HG02642 (cell line): ENCODE measurements around the gene FKBP5.
"Not testable (repeated sequence)": the region's sequence is repeated elsewhere in the genome, so short reads cannot be mapped to it uniquely, and the experiment has no call there.

ENCODE experiments used
- ATAC-seq: cut with Tn5 transposase; IDR thresholded peaks from one replicate; pipeline ENCODE4 v1.9.1; 2021; ENCODE audit warnings: mild to moderate bottlenecking; ENCODE audit not compliant: unreplicated experiment, poor library complexity

FKBP5 gene

DNA sequence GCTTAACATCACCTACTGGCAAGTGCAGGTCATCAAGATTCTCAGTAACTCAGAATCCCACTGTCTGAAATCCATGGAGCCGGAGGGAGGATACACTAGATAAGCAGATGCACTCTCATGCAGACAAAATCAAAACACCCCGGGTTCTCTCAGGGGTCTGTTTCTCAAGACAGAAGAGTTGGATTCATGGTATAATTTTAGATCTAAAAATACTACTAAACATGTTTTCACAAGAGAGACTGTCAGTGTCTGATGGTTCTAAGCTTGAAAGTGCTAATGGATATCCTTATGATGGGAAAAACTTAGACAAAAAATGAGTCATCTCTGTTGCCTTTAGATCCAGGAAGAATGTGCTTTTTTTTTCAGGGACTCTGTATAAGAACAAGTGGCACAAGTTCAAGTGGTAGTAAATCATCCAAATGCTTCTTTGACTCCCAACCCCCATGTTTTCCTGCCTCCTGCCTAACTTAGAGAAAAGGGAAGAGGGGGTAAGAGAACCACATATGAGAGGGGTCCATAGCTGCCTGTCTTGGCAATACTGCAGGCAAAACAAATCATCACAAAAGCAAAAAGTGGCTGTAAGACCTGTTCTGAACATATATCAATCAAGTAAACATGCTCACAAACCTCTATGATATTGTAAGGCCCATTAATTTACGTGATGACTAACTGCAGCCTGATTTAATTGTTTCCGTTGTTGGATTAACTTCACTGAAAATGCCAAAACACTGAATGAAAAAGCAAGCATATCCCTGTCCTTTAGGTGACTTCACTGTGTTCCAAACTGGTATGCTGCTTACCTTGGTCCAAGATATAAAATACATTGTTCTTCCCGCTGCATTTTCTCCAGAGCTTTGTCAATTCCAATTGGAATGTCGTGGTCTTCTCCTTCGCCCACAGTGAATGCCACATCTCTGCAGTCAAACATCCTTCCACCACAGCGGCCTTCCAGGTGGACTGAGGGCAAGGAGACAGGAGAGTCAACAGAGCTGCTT, 92.0 kb downstream of the FKBP5 start:
- ATAC-seq, result no peak

DNA sequence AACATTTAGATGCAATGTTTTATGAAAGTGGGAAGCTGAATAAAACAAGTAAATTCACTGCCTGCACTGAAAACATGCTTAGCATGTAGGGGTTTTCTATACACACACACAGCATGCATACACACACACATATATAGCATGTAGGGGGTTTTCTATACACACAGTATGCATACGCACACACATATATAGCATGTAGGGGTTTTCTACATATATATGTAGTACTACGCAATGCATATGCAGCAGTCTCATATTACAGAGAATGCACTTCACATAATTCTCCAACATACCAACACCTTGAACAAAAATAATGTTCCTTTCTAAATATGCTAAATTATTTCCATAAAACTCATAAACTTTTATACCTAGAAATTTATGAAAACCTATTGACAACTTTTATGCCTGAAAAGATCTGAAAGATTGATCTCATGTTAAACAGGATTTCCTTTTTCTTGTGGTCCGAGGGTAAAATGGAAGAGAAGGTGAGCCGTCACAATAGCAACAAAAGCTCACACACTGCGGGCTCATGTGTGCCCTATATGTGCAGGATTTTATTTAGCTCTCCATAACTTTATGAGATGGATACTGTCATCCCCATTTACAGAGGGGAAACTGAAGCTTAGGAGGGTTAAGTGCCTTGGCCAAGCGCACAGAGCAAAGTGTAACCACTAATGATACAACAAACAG, 94.1 kb downstream of the FKBP5 start:
- ATAC-seq, result no peak

DNA sequence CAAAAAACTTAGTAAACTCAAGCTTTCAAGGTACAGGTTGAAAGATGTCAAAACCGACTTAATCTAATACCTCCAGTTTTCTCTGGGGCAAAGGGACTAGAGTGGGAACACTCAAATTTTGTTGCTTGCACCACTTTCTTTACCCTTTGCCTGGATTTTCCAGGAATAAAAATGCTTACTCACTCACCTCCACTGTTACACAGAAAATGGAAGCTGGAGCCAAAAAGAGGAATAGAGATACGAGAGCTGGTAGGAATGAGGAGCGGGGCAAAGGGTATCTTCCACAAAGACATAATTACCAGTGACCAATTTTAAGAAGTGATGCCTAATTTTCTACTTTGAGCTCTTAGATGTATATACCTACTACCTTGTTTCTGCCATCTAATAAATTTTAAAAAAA, 96.5 kb downstream of the FKBP5 start:
- ATAC-seq, result no peak

DNA sequence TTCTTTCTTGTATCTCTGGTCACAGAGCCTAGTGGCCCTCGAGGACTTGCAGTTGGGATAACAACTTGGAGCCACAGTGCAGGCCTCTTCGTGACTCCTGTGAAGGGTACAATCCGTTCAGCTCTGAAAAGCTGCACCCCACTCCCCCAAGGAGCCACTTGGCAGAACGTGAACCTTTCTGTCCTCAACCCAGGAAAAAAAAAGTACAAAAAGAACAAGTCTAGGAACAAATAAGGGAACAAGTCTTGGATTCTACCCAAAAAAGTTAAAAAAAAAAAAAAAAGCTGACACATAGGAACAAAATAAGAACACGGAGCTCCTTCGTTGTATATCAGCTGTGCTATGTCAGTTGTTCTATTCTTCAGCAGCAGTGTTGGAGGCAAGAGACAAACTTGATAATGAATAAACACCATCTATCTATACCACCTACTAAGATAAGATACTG, 98.1 kb downstream of the FKBP5 start:
- no peak for ATAC-seq

DNA sequence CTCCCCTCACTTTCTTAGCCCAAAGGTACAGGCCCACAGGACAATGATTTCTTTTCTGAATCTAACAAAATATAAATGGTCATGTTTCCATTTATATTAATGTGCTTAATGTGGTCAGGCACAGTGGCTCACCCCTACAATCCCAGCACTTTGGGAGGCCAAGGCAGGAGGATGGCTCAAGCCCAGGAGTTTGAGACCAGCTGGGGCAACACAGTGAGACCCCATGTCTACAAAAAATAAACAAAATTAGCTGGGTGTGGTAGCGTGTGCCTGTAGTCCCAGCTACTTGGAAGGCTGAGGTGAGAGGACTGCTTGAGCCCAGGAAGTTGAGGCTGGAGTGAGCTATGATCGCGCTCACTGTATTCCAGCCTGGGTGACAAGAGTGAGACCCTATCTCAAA, 98.8 kb downstream of the FKBP5 start:
- no peak for ATAC-seq

DNA sequence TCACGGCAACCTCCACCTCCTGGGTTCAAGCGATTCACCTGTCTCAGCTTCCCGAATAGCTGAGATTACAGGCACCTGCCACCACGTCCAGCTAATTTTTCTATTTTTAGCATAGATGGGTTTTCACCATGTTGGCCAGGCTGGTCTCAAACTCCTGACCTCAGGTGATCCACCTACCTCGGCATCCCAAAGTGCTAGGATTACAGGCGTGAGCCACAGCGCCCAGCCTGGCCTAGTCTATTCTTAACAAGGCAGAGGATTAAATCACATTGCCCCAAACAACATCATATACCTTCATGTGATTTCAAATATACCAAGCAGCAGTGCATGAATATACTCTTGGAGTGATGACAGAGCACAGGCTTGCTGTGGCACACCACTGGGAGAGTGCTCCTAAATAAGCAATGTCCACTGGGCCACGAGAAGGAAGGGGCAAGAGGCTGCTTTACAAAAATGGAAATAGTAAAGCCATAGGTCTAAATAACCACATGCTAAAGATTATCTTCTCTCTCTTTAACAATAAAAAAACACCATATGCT, 99.4 kb downstream of the FKBP5 start:
- ATAC-seq, result no peak

DNA sequence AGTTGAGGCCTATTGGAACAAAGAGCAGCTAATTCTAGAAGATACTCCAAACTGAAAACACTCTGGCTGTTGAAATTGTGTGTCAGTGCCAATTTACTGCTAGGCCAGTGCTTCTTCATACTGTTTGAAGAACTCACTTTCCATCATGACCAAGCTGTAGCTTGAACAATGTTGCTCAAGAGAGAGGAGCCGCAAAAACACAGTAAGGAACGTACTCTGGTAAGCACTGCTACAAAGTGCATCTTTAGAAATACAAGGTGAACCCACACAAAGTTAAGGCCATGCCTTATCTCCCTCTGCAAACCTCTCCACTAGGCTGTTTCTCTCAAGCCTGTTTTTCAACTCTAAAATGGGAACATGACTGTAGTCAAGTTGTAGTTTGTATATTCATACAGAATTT, 101.5 kb downstream of the FKBP5 start:
- ATAC-seq, result no peak

DNA sequence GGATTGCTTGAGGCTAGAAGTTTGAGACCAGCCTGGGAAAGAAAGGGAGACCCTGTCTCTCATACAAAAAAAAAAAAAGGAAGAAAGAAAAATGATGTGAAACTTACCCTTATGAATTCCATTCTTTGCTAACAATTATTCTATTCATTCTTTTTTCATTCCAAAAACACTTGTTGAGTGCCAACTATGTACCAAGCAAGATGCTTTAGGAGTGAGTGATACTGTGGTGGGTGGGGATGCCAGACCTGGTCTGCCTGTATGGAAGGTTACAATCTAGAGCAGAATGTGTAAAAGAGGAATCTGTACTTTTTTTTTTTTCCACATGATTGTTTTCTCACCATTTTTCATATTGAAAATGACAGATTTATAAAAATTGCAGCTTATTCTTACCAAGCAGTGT, 102.2 kb downstream of the FKBP5 start:
- no peak for ATAC-seq

DNA sequence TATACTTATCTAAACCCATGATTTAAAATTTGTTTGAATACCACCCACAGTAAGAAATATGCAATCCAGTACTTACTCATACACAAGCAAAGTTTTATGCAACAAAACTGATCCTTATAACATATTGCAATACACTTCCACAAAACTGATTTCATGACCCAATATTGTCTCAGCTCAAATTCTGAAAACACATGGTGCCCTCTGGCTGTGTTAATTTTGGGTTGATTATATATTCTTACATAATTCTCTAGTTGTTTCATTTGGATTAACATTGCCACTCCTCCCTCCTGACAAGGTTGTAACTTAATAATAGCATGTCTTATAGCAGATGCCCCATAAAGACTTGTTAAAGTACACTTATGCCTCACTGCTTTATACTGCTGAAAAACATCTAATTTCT, 103.1 kb downstream of the FKBP5 start:
- ATAC-seq, result no peak

DNA sequence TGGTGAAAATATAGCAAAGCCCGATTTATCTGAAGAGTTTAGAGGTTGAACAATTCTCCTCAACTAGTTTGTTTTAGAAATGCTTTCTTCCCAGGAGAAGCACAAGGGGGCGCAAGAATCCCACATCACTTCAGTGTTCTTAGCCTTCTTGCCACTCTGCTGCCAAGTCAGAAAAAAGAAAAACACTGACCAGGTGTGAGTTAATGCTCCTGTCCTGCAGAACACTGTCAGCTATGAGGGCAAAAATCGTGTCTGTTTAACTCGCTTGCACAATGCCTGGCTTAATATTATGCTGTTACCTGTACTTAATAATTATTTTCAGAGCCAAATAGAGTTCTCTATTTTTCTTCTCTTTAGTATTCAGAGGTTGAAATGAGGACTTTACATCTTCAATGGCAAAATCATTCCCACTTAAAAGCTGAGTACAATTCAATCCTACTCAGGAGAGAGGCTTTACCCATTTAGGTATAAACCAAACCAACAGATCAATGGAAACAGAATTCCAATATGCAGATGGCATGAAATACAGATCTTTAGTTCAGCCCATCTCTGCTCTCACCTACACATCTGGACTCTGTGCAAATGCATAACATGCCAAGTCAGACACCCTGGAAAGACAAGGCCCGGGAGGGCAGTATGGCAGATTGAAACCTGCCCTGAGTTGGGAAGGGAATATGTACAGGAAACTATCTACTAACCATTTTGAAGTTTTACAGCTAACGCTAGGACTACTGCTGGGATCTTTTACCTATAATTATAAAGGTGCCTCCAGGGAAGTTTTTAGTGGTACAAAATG, 104.6 kb downstream of the FKBP5 start:
- no peak for ATAC-seq

DNA sequence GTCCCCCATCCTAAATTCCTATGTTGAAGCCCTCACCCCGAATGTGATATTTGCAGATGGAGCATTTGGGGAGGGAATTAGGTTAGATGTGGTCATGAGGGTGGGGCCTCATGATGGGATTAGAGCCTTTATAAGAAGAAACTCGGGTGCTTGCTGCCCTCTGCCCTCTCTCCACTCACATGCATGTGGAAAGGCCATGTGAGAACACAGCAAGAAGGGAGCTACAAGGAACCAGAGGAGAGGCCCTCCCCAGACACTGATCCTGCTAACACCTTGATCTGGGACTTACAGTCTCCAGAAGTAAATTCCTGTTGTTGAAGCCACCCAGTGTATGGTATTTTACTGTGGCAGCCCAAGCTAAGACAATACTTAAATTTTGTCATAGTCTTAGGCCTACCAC, 106.4 kb downstream of the FKBP5 start:
- no peak for ATAC-seq

DNA sequence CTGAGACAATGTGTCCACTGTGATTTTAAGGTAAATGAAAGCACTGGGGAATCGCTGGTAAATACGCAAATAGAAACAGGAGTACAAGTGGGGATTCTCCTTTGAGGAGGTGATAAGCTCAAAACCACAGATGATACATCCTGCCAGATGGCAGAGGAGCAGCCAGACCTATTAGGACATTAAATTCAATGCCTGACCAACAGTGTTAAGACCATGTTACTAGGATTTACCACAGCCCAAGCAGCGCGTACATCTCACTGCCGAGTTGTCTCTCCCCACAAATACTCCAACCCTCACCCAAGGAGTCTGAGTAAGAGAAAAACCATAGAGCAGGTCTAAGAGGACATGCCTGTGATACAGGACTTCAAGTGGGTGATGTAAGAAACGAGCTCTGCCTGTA, 107.1 kb downstream of the FKBP5 start:
- ATAC-seq, result no peak

DNA sequence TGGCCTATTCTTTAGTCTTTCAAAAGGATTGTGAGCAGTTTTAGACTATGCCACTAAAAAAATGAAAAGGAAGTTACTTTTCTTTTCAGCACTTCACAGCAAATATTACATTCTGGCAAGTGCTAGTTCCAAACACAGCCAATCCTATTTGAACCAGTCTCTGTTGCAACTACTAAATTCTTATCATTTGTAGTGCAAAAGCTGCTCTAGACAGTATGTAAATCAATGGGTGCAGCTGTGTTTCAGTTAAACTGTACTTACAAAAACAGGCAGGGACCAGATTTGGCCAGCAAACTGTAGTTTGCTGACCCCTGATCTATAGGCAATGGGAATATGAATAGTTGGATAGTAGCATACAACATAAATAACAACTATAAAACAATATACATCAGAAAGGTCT, 107.9 kb downstream of the FKBP5 start:
- no peak for ATAC-seq

DNA sequence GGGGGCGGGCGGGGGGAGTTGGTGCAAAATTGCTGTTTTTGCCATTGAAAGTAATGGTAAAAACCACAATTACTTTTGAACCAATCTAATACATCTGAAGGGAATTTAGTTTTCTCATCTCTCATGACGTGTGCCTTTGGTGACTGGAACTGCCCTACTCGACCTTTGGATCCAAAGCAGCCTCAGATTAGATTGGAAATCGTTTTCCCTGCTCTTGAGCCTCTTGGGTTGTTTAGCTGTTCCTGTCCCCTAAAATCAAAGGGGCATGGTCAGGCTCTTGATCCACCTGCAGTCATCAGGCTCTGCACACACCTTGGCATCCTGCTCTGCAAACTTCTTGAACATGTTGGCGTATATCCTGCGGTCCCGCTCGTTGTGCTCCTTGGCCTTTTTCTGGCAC, 112.0 kb downstream of the FKBP5 start:
- no peak for ATAC-seq

DNA sequence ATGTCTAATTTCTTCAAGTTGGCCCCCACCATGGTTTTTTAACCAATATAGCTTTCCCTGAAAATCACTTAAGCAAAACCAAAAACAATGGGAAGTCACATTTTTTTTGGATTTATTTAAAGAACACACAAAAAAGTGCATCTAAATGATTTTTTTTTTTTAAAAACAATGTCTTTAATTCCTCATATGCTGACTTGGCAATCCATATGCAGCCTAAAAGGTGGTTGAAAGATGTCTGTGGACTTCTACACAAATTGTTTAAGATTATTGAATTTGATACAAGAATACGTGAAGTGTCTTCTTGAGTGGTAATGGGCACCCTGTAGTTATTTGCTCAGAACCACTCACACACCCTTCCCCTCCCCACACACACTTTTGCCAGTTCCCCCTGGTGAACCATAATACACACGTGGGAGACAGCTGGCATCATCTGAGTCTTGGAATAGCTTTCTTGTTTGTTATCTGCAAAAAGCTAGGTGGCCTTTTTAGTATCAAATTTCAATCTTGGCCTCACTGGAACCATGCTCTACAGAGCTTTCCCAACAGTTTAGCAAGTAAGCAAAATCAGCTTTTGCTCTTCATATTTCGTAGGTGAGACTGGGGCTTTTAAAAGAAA, 115.1 kb downstream of the FKBP5 start:
- ATAC-seq, result no peak

DNA sequence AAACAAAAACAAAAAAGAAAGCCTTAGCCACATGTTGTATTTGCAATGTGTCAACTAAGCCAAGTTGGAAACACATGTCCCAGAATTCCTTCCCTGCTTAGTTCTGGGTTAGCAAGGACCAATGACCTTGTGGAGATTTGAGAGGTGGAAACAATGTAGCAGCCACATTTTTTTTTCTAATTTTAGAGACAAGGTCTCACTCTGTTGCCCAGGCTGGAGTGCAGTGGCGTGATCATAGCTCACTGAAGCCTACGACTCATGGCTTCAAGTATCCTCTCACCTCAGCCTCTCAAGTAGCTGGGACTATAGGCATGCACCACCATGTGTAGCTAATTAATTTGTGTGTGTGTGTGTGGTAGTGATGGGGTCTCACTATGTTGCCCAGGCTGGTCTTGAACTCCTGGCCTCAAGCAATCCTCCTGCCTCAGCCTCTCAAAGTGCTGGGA, 117.8 kb downstream of the FKBP5 start:
- ATAC-seq, result not testable (repeated sequence)

DNA sequence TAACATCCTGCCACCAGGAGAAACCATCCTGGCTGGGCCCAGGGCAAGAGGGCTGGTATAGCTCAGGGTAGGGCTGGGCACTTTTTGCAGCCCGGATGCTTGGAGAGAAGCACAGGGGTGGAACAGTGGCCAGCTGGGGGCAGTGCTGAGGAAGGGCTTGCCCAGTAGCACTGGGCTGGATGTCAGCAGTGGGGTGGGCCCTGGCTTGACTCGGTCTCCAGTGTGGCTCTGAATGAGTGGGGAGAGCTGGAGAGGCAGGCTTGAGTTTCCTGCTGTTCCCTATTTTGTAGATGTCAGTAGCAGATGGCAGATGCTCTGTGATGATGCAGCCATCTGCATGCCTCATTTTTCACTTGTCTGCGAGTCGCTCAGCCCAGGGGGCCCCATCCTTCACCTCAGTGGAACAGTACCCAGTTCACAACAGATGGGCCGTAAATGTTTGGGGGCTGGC, 119.7 kb downstream of the FKBP5 start:
- no peak for ATAC-seq

DNA sequence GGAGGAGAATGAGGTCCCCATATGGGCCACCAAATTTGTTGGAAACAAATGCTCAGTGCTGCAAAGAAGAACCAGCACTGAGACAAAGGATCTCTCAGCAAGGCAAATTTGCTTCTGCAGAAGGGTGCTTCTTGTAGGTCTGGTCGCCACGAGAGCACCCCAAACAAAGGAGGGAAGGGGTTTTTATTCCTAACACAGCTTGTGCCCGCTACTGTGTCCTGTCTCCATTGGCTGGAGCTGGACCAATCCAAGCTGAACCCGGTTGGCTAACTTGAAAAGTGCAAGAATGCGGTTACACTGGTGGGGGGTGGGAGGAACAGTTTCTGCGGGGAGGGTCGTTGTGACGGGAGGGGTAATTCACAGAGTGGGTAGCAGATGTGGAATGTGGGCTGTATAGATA, 121.9 kb downstream of the FKBP5 start:
- no peak for ATAC-seq

DNA sequence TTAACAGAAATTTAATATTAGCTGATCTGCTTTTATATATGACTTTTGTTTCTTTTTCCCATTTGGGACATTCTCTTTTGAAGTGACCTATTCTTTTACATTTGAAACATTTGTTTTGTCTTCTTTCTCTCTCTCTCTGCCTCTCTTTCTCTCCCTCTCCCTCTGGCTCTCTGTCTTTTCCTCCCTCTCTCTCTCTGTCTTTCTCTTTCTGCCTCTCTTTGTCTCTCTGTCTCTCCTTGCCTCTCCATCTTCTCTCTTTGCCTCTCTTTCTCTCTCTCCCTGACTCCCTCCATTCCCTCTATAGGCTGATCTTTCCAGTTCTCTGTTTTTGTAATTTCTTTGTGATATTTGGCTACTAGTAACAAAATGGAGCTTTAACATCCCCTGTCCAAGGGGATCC, 124.0 kb downstream of the FKBP5 start:
- no peak for ATAC-seq

DNA sequence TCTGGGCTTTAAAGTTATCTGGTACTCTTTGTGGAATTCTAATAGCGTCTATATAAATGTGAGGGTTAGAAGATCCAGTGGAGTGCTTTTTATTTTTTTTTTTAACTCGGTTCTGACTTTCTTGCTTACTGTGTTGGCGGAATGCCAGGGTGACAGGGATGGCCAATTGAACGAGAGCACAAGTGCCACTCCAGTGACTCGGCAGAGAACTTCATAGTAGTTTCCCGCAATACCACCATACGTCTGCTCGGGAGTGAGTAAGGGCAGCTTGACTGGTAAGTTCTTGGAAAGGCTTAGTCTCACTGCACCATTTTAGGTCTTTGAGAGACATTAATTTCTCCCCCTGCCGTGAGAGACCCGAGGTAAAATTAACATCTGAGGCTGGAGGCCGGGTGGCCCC, 126.7 kb downstream of the FKBP5 start:
- ATAC-seq, result no peak
